Osteocyte (in vitro differentiated cells): ENCODE results near the gene IZUMO1. TPM values are rescaled to one million over a fixed set of nuclear protein-coding genes. Genes with fewer than 3 reads are reported as not detected.

Source experiments
- DNase-seq: peaks from one replicate; pipeline ENCODE4 v3.0.0; 2021; ENCODE audit warnings: mixed read lengths; ENCODE audit not compliant: unreplicated experiment; ENCODE audit errors: extremely low spot score
- H3K27ac Mint-ChIP-seq: one replicate; pipeline ENCODE4 v1.8.0; 2021; ENCODE audit warnings: mild to moderate bottlenecking, mixed read lengths; ENCODE audit not compliant: unreplicated experiment
- H3K27me3 Mint-ChIP-seq: one replicate; pipeline ENCODE4 v1.8.0; 2021; ENCODE audit warnings: mixed read lengths; ENCODE audit not compliant: unreplicated experiment
- H3K36me3 Mint-ChIP-seq: one replicate; pipeline ENCODE4 v1.8.0; 2021; ENCODE audit warnings: mixed read lengths; ENCODE audit not compliant: unreplicated experiment
- H3K4me1 Mint-ChIP-seq: one replicate; pipeline ENCODE4 v1.8.0; 2021; ENCODE audit warnings: mixed read lengths; ENCODE audit not compliant: unreplicated experiment
- H3K4me3 Mint-ChIP-seq: one replicate; pipeline ENCODE4 v1.8.0; 2021; ENCODE audit warnings: mild to moderate bottlenecking, moderate library complexity, mixed read lengths; ENCODE audit not compliant: unreplicated experiment
- H3K9me3 Mint-ChIP-seq: one replicate; pipeline ENCODE4 v1.8.0; 2021; ENCODE audit warnings: mixed read lengths; ENCODE audit not compliant: unreplicated experiment
- total RNA-seq: library from RNA; stranded (reverse); gene quantifications from 2 replicates; pipeline ENCODE4 v1.2.1, GENCODE V29; 2021
- TF ChIP-seq, protein P1 (sequence below): fragments of 200-600 bp; sonication (generic); IDR thresholded peaks from 2 replicates; pipeline ENCODE4 v1.5.0; 2021; ENCODE audit warnings: antibody characterized with exemption, mild to moderate bottlenecking, moderate library complexity

Gene IZUMO1
- total RNA-seq, 1 donor from 2014 or later: not detected

DNA sequence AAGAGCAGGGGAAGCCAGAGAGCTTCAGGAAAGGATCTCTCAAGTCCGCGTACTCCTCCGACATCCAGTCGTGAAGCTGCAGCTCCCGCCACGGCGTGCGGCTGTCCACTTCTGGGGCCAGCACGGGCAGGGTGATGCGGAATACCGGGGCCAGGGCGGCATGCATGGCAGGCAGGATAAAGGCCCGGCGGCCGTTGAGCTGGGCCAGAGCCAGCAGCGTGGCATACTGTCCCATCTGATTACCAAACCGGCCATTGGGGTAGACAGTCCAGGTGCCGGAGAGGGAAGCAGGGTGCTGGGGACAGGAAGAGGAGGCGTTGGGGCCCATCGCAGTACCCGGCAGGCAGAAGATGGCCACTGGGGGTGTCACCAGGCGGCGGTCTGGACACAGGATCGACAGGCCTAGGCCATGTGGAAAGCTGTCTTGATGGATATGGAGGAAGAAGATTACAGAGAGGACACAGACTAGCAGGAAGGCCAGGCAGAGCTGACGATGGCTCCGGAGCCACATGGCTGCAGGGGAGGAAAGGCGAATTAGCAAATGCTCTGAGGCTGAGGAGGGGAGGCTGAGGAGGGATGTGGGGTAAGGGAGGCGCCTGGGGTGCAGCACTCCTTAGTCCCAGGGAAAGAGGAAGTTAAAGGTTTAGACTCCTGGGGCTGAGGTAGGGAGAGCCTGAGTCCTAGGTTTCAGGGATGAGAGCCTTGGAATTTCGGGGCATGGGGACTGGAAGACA, 4.2 kb upstream of the IZUMO1 start:
- Mint-ChIP-seq H3K27ac (no peak overlapping the region), H3K27me3 (peaks cover 15% of the 10 kb centered on the region), H3K36me3 (no peaks in the 10 kb centered on the region), H3K4me1 (peaks cover 13% of the 10 kb centered on the region), H3K4me3 (no peak overlapping the region), H3K9me3 (no peaks in the 10 kb centered on the region)
- TF ChIP-seq, protein P1, sequence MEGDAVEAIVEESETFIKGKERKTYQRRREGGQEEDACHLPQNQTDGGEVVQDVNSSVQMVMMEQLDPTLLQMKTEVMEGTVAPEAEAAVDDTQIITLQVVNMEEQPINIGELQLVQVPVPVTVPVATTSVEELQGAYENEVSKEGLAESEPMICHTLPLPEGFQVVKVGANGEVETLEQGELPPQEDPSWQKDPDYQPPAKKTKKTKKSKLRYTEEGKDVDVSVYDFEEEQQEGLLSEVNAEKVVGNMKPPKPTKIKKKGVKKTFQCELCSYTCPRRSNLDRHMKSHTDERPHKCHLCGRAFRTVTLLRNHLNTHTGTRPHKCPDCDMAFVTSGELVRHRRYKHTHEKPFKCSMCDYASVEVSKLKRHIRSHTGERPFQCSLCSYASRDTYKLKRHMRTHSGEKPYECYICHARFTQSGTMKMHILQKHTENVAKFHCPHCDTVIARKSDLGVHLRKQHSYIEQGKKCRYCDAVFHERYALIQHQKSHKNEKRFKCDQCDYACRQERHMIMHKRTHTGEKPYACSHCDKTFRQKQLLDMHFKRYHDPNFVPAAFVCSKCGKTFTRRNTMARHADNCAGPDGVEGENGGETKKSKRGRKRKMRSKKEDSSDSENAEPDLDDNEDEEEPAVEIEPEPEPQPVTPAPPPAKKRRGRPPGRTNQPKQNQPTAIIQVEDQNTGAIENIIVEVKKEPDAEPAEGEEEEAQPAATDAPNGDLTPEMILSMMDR: no peak
- DNase-seq: no peak

DNA sequence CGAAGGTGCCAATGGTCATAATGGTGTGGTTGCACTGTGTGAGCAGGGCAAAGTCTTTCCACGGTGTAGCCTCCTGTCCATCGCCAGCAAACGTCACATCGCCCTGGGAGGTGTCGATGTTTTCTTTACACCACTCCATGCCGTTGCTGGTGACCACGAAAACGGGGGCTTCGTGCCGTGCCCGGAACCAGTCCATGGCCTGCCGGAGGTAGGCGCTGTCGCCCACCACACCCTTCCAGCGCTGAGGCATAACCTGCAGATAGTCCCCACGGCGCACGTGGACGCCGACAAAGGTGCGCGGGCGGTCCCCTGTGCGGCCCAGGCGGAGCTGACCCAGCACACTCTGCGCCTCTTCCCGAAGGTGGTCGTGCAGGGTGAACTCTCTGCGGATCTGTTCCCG, 3.6 kb upstream of the IZUMO1 start:
- Mint-ChIP-seq H3K9me3 (no peaks in the 10 kb centered on the region), H3K4me3 (no peak overlapping the region), H3K36me3 (no peaks in the 10 kb centered on the region), H3K27ac (no peak overlapping the region), H3K4me1 (peaks cover 13% of the 10 kb centered on the region), H3K27me3 (peaks cover 15% of the 10 kb centered on the region)
- no peak for DNase-seq
- TF ChIP-seq, protein P1: no peak

DNA sequence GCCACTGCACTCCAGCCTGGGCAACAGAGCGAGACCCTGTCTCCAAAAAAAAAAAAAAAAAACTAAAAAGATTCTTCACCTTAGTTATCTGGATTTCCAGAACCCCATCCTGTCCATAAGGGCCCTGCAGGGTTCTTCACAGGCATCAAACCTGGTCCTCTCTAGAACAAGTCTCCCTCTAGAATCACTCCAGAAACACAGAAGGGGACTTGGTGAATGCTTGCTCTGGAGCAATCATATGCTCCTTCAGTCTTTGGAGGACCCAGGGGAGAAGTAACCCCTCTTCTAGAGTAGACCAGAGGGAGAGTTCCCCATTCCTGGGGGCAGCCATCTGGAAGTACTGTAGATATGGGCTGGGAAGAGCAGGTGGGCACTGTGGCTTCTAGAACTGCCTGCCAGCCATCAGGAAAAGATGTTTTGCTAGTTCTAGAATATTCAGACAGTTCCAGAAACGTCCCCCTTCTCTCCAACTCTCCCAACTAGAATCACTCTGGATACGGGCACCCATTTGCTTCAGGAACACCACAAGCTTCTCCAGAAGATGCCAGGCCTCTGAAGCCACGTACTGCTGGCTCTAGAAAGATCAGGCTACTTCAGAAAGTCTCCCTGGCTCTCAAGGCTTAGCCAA, 3.0 kb upstream of the IZUMO1 start:
- Mint-ChIP-seq H3K36me3 (no peaks in the 10 kb centered on the region), H3K4me3 (no peak overlapping the region)

DNA sequence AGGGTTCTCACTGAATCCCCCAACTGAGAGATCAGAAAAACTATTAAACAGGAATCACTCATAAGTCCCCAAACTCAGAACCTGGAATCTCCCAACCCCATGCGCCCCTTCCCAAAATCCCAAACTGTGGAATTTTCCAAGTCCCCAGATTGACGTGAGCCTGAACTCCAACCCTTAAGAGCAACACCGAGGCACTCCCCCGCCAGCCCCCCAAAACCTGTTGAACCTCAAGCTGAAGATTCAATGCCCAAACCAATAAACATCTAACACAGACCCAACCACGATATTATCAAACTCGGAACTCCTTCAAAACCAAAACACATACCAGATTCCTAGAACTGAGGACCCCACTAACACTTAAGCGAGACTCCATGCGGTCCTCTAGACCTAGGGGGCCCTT, 599 bp downstream of the IZUMO1 start:
- Mint-ChIP-seq H3K4me1 (peaks cover 5% of the 10 kb centered on the region), H3K27ac (no peak overlapping the region), H3K9me3 (no peaks in the 10 kb centered on the region), H3K4me3 (no peak overlapping the region), H3K36me3 (no peaks in the 10 kb centered on the region), H3K27me3 (peaks cover 1% of the 10 kb centered on the region)
- no peak for DNase-seq
- TF ChIP-seq, protein P1: no peak

More for the DNA sequence above, 3.0 kb upstream of the IZUMO1 start:
- Mint-ChIP-seq H3K4me1 (peaks cover 13% of the 10 kb centered on the region), H3K27ac (no peak overlapping the region), H3K9me3 (no peaks in the 10 kb centered on the region), H3K27me3 (peaks cover 15% of the 10 kb centered on the region)
- TF ChIP-seq, protein P1: no peak
- DNase-seq: no peak

DNA sequence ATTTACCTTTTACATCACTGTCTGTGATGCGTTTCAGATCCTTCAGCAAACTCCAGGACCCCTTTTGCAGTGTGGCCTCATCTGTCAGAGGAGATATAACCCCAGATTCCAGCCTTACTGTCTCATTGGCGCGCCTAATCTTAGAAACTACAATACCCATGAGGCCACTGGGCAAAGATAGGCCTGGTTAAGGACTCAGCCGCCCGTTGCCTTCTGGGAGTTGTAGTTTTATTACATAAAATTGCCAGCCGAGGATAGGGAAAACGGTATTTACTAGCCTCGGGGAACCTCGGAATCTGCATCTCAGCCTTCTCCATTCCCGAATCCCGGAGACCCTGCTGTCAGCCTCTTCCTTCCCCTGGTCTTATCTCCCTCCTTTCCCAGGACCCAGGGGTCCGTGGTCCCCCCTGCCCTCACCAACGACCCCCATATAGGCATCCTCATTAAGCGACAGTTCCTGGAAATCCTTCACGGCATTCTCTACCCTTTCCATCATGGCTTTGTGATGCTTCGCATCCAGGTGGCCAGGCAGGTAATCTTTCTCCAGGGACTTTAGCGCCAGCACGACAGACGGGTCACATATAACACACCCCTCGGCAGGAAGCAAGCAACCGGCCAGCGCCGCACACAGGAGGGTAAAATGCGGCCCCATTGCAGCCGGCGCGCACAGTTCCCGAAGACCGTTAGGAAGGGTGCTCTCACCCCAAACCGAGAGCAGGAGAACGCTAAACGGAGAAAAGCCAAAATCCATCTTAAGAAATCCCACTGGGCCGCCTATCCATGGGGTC, 1.3 kb downstream of the IZUMO1 start:
- peaks cover 4% of the 10 kb centered on the region for H3K4me1 Mint-ChIP-seq
- no peaks in the 10 kb centered on the region for H3K27me3 Mint-ChIP-seq
- DNase-seq: no peak
- H3K36me3 Mint-ChIP-seq: no peaks in the 10 kb centered on the region
- H3K9me3 Mint-ChIP-seq: no peaks in the 10 kb centered on the region
- H3K27ac Mint-ChIP-seq: no peak overlapping the region
- TF ChIP-seq, protein P1: no peak
- no peak overlapping the region for H3K4me3 Mint-ChIP-seq
